HG02885 (cell line): Measurements from ENCODE around the gene GTF2E1.
"Not testable (repeated sequence)": the region's sequence is repeated elsewhere in the genome, so short reads cannot be mapped to it uniquely, and the experiment has no call there.

Source experiments
- ATAC-seq: cut with Tn5 transposase; IDR thresholded peaks from one replicate; pipeline ENCODE4 v1.9.1; 2021; ENCODE audit warnings: mild to moderate bottlenecking; ENCODE audit not compliant: unreplicated experiment, poor library complexity

Gene GTF2E1

DNA sequence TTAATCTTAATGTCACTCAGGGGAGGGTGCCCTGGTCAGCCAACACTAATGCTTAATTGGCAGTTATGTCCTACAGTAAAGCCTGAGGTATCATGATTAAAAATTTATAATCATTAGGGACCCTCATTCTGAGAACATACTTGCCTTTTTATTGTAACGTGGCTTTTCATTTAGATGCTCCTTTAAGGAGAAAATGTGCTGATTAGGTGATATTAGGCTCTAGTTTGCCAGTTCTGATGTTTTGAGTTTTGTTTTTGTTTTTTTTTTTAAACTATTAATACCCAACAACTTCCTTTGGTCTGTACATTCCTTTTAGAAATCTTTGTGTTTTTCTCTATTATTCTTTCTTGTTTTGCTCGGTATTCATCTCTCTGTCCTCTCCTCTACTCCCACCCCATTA, 10.3 kb downstream of the GTF2E1 start:
- ATAC-seq: no peak

DNA sequence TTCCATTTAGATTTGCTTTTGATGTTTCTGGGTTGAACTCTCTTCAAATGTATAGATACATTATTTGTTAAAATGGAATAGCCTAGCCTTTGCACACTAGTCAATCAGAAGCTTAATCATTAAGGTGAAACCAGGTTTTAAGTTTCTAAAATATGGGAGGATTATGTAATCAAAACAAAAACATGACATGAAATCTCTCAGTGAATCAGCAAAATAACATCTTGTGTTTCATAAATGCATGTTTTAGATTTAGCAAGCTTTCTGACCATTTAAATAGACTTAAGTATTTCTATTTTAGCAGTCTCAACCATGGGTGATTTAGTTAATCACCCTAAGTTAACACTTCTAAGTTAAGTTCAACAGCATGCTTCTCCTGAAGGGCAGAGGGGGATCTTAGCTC, 11.3 kb downstream of the GTF2E1 start:
- ATAC-seq: no peak

DNA sequence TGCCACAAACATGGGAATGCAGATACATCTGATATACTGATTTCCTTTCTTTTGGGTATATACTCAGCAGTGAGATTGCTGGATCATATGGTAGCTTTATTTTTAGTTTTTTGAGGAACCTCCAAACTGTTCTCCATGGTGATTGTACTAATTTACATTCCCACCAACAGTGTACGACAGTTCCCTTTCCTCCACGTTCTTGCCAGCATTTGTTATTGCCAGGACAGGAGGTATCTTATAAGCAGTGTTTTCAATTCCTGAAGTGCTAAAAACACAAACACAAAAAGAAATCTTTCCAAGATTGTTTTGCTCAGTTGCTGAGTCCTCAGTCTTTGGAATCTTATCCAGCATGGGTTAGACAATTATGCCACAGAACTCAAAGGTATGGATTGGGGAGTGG, 13.5 kb downstream of the GTF2E1 start:
- ATAC-seq: no peak

DNA sequence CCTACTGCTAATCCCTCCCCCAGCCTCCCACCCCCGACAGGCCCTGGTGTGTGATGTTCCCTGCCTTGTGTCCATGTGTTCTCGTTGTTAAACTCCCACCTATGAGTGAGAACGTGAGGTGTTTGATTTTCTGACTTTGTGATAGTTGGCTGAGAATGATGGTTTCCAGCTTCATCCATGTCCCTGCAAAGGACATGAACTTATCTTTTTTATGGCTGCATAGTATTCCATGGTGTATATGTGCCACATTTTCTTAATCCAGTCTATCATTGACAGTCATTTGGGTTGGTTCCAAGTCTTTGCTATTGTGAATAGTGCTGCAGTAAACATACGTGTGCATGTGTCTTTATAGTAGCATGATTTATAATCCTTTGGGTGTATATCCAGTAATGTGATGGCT, 16.0 kb downstream of the GTF2E1 start:
- not testable (repeated sequence) for ATAC-seq

DNA sequence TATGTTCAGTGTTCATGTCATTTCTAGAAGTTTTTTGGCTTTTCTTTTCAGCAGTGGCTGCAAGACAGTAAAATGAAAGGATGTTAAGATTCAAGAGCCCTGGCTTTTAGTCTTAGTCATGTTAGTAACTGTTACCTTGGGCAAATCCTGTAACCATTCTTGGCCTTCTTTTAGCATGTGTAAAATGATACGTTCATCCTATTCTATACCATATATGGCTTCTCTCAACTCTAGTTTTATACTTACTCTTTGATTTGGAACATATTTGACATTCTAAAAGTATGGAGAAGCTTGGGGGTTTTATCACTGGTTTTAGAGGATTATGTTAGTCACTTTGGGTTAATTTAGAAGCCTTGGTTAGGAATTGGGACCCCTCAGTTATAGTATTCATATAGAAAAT, 20.1 kb downstream of the GTF2E1 start:
- ATAC-seq: no peak

DNA sequence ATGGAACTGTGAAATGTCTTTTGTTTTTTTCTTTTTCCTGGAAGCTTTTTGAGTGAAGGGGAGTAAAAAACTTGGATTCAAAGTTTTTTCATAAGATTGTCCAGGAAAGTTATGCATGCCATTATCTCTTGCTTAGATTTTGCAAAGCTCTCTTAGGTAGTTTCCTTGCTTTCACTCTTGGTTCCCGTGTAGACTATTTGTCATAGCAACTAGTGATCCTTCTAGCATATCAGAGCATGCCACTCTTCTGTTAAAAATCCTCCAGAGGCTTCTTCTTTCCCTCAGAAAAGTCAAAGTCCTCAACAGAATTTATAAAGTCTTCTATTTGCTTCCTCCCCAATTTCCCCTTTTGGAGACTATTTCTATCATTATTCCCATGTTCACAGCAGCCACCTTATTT, 21.1 kb downstream of the GTF2E1 start:
- ATAC-seq: peak; percentile 82

DNA sequence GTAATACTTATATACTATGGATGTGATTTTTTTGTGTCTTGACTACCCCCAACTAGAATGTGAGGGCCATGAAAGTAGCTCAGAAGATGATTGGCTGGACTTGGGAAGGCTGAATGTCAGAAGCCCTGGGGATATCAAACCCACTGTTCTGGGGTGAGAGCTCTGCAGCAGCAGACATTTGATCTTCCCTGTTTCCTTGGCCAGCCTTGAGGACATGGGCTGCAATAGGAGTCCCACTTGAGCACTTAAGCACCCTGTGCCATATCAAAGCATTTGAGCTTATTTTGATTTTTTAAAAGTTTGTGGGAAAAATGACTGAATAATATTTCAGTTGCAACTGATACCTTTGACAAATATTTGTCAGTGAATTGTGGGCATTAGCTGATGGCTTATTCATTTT, 21.7 kb downstream of the GTF2E1 start:
- ATAC-seq: no peak

DNA sequence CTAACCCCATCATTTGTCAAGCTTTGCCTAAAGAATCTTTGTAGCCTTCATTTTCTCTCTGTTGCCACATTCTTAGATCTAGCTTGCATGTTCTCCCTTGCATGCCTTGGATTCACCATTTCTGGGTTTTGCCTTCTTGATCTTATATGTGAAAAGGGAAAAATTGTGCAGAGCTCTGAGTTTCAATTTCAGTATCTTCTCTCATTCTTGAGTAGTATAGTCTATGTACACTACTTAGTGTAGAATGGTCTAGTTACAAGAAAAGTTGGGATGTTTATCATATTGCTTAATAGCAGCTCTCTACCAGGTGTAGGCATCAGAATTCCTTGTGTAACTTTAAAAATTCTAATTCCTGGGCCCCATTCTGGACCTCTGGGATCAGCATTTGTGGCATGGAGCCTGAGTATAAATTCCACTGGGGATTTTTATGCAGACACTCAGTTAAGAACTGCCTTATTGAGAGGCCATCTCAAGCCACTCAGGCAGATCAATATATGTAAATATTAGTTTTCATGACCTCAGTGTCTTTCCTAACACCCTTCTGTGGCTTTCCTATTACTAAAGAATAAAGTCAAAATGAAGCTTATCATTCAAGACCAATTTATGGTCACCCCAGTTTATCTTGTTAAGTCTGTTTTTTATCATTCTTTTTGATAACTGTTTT, 23.4 kb downstream of the GTF2E1 start:
- ATAC-seq: peak; percentile 64

DNA sequence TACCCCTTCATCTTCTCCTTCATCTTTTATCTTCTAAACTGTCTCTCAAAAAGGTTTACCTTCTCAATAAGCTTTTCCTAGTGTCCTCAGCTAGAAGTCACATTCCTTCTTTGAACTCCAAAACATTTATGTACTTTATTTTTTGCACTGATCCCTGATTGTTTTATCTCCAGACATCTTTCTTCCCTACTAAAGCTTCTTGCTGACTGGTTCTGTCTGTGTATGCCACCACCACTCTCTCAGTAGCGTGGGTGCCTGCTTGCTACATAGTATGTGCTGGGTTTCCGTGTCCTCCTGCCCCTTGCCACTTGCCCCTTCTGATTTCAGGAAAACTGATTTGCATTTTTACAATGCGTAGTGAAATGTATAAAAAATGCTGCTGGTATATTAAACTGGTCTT, 24.0 kb downstream of the GTF2E1 start:
- no peak for ATAC-seq

DNA sequence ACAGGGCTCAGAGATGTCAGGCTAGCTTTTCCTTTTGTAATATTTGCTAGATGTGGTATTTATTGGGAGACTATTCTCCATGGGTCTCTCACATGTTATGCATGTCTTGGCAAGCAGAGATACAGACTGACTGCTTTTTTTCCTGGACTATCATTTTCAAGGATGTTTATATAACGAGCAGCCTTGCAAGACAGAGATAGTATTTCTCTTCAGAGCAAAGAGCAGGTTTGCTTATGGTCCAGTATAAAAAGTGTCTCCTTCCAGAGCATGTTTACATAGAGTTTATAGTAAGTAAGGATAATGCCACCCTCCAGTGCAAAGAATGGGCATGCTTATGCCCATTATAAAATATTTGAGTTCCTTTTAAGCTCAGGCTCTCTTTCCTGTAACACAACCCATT, 24.6 kb downstream of the GTF2E1 start:
- no peak for ATAC-seq

DNA sequence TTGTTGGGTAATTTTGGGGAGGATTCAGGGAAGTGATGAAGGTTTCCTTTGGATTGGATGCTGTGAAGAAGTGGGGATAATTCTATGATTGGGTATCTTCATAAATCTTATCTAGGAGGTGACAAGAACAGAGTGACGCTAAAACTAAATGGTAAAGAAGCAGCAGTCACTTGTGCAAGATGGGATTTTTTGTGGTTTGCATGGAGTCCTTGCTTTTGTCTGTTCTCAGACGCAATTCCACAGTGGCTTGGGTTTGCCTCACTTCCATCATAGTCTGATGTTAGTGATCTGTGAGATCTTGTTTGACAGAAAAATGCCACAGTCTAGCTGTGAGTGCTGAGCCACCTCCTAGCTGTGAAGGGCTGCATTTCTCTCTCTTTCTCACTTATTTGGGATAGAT, 26.9 kb downstream of the GTF2E1 start:
- no peak for ATAC-seq

DNA sequence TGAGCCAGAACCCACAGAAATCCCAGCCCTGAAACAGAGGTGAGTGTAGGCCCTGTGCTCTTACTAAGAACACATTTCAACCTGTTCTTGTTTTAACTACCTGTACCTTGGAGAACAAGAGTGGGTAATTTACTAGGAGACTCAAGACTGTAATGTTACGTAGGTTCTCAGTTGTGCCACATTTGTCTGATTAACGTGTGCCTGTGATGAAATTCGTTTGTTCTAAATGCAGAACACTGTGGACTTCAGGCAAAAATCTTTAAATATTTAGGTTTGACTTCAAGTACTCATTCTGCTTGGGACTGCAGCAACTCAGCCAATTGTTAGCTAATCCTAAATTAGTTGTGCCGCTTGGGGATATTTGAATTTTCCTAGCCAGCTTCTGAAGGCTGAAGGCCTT, 28.3 kb downstream of the GTF2E1 start:
- ATAC-seq: no peak

DNA sequence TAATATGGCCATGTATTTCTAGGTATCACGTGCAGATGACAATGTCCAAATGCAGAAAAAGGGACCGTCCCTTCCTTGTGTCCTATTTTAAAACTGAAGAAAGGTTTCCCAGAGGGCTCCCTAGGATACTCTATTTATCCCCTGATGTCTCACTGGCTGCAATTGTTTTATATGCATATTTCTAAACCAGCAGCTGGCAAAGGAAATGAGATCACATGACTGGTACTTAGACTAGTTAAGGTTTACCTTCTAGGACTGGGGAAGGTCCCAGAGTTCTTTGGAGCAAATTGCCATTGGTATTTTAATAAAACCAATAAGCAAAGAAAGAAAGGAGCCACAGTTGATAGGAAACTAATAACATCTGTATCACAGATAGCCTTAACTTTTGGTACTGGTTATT, 29.5 kb downstream of the GTF2E1 start:
- ATAC-seq: no peak

DNA sequence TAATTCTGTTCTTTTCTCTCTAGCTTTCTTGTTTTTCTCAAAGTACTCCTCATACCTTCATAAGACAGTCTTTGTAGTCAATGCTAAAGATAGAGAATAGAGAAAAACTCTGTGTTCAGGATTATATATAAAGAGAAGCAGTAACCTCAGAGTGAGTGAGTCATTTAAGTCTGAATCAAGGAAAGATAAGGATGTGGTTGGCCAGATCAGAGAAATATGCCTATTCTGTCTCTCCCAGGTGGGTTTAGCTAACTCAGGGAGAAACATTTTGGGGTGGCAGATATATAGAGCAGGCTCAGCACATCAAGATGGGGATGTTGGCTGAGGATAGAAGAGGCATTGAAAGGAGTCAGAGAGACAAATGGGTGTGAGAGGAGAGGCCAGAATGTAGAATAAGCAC, 31.4 kb downstream of the GTF2E1 start:
- ATAC-seq: peak; percentile 76

DNA sequence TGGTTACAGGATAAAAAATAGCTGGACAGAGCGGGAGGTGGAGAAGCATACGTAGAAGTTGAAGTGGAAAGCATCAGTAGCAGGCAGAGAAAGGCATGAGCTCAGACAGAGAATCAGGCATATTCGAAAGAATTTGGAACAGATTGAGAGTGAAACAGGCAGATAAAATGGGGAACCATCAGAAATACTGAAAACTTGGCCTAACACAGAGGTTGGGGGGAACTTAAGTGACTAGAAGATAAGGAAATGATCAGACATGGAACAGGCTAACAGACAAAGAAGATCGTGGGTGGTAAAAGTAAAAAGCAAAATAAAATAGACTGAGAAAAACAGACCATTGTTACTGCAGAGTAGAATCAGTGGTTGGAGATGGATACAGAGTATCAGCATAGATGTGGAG, 32.9 kb downstream of the GTF2E1 start:
- no peak for ATAC-seq

DNA sequence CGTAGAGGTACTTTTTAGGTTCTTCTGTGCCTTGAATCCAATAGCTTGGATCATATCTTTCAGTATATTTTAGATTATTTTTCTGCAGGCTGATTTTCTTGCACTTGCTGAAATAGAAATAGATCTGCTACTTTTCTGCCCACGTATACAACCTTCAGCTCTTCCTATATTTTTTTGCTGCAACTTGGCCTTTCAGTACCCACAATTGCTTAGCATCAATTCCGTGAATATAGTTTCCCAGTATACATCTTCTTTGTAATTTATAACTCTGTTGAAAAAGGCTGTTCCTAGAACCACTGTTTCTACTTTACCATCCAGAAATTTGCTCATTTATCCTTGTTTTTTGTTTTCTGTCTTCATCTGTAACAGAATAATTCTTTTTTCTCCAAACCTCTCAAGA, 36.2 kb downstream of the GTF2E1 start:
- ATAC-seq: no peak

DNA sequence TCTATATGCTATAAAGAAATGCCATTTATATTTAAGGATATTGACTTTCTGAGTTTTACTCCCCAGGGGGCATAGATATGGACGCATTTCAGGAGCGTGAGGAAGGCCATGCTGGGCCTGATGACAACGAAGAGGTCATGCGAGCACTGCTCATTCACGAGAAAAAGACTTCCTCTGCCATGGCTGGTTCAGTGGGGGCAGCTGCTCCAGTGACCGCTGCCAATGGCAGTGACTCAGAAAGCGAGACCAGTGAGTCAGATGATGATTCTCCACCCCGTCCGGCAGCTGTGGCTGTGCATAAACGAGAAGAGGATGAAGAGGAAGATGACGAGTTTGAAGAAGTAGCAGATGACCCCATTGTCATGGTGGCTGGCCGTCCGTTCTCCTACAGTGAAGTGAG, 38.4 kb downstream of the GTF2E1 start:
- peak; percentile 95 for ATAC-seq

DNA sequence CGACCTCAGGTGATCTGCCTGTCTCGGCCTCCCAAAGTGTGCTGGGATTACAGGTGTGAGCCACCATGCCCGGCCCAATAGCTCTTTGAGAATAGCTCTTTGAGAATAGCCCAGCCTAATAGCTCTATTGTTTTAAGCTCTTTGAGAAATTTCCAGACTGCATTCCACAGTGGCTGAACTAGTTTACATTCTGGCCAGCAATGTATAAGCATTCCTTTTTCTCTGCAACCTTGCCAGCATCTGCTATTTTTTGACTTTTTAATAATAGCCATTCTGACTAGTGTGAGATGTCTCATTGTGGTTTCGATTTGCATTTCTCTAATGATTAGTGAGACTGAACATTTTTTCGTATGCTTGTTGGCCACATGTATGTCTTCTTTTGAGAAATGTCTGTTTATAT, 43.3 kb downstream of the GTF2E1 start:
- peak; percentile 63 for ATAC-seq

DNA sequence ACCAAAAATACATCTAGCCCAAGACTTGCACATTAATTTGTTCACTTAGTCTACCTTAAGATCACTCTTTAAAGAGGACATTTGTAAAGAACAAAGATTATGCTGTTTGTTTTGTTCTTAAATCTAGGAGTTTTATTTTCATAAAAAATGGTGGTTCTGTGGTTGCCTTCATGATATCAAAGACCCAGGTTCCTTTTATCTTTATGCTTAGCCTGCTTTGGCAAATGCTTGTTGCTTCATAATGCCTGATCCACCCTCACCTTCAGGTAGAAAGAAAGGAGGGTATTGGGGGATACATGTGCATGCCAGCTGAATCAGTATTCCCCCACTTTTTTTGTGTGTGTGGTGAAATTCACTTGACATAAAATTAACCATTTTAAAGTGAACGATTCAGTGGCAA, 48.5 kb downstream of the GTF2E1 start:
- ATAC-seq: no peak

DNA sequence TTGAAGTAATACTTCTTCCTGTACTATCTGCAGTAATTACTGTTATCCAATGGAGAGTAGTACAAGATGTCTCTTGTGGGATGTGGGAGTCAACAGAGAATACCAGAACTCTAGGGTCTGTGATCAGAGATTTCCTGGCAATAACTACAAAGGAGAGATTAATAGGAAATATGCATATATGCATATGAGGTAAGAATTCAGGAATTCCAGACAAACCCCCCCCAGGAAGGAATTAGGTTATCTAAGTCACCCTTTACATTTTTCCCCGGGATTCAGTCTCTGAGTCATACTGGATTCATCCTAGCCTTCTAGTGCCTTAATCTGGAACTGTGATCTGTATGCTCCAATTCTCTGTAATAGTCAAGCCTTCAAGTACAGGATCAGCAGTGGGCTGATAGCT, 49.4 kb downstream of the GTF2E1 start:
- ATAC-seq: no peak

DNA sequence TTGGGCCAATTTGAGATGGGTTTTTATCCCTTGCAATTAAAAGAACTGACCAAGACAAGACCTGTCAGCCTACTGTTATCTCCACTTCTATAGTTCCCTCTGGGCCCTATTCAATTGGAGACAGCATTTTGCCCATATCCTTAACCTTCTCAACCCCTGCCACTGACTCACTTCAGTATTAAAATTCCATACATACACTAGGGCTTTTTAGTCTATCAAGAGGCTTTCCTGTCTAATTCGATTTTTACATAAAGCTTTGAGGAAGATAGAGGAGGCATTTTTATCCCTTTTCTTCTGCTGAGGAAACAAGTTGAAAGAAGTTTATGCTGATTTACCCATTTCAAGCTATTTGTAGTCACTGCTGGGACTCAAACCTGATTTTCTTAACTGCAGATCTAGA, 51.1 kb downstream of the GTF2E1 start:
- ATAC-seq: no peak

DNA sequence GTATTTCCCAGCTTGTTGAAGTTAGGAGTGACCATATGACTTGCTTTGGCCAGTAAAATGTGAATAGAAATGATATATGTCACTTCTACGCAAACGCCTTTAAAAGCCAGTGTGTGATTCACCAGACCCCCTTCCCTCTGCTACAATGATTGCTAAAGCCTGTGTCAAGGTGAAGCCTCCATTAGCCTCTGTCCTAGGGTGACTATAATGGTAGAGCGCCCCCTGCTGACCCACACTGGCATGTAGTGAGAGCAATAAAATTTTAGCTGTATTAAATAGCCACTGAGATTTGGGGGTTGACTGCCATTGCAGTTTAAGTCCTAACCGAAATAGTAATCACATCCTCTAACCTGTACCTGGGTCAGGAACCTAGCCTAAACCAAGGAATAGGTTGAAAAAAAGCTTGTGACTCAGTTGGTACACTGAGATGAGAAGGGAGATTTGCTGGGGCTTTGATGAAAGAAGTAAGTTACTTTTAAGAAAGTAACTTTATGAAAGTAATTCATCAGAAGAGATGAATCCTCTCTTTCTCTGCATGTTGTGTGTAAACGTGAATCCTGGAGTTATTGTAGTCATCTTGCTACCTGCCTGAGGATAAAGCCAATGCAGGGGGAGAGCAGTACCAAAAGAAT, 52.6 kb downstream of the GTF2E1 start:
- ATAC-seq: peak; percentile 91
